Progenitor cell of endocrine pancreas (in vitro differentiated cells): Measurements from ENCODE around the gene CHRM4. TPM values are rescaled to one million over a fixed set of nuclear protein-coding genes. Genes with fewer than 3 reads are reported as not detected.

Source experiments
- DNase-seq: peaks from one replicate; pipeline ENCODE4 v3.0.0; 2021; ENCODE audit warnings: low spot score; ENCODE audit not compliant: unreplicated experiment
- H3K27ac Mint-ChIP-seq: 2 replicates; pipeline ENCODE4 v1.8.0; 2021; ENCODE audit warnings: mild to moderate bottlenecking, moderate library complexity, mixed read lengths
- H3K27me3 Mint-ChIP-seq: 2 replicates; pipeline ENCODE4 v1.8.0; 2021; ENCODE audit warnings: mixed read lengths
- H3K36me3 Mint-ChIP-seq: 2 replicates; pipeline ENCODE4 v1.8.0; 2022; ENCODE audit warnings: mixed read lengths; ENCODE audit not compliant: insufficient read depth
- H3K4me1 Mint-ChIP-seq: 2 replicates; pipeline ENCODE4 v1.8.0; 2021; ENCODE audit warnings: low read depth, mixed read lengths
- H3K4me3 Mint-ChIP-seq: 2 replicates; pipeline ENCODE4 v1.8.0; 2021; ENCODE audit warnings: low read depth, mild to moderate bottlenecking, moderate library complexity, mixed read lengths
- H3K9me3 Mint-ChIP-seq: 2 replicates; pipeline ENCODE4 v1.8.0; 2021; ENCODE audit warnings: low read depth, mixed read lengths
- total RNA-seq: library from RNA; stranded (reverse); gene quantifications from 2 replicates; pipeline ENCODE4 v1.2.1, GENCODE V29; 2021
- TF ChIP-seq, protein P1 (sequence below): fragments of 200-600 bp; sonication (generic); IDR thresholded peaks from one replicate; pipeline ENCODE4 v1.5.0; 2021; ENCODE audit warnings: antibody characterized with exemption, mild to moderate bottlenecking; ENCODE audit not compliant: unreplicated experiment

The CHRM4 gene
- total RNA-seq, 1 donor from 2014 or later, result 0.81 TPM

DNA sequence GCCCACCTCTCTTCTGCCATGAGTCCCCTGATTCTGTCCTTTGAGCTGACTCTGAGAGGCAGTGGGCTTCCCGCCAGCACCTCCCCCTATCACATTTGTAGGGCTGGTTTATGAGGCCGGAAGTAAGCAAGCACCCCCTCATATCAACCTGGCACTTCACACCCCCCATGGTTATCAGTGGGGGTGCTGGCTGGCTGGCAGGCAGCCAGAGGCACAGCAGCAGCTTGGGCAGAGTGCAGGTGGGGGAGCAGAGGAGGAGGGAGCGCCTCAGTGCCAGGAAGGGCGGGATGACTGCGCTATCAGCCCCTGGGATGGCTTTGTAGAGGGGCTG, 22.9 kb upstream of the CHRM4 start:
- Mint-ChIP-seq H3K9me3 (no peaks in the 10 kb centered on the region), H3K4me3 (no peak overlapping the region), H3K27ac (no peak overlapping the region), H3K27me3 (no peaks in the 10 kb centered on the region), H3K4me1 (no peaks in the 10 kb centered on the region), H3K36me3 (peaks cover 12% of the 10 kb centered on the region)
- TF ChIP-seq, protein P1, sequence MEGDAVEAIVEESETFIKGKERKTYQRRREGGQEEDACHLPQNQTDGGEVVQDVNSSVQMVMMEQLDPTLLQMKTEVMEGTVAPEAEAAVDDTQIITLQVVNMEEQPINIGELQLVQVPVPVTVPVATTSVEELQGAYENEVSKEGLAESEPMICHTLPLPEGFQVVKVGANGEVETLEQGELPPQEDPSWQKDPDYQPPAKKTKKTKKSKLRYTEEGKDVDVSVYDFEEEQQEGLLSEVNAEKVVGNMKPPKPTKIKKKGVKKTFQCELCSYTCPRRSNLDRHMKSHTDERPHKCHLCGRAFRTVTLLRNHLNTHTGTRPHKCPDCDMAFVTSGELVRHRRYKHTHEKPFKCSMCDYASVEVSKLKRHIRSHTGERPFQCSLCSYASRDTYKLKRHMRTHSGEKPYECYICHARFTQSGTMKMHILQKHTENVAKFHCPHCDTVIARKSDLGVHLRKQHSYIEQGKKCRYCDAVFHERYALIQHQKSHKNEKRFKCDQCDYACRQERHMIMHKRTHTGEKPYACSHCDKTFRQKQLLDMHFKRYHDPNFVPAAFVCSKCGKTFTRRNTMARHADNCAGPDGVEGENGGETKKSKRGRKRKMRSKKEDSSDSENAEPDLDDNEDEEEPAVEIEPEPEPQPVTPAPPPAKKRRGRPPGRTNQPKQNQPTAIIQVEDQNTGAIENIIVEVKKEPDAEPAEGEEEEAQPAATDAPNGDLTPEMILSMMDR, result no peak
- no peak for DNase-seq

GRCh38 chr11:46413760-46414465, 22.3 kb upstream of the CHRM4 start:
- Mint-ChIP-seq H3K4me3 (no peak overlapping the region), H3K27ac (no peak overlapping the region)

DNA sequence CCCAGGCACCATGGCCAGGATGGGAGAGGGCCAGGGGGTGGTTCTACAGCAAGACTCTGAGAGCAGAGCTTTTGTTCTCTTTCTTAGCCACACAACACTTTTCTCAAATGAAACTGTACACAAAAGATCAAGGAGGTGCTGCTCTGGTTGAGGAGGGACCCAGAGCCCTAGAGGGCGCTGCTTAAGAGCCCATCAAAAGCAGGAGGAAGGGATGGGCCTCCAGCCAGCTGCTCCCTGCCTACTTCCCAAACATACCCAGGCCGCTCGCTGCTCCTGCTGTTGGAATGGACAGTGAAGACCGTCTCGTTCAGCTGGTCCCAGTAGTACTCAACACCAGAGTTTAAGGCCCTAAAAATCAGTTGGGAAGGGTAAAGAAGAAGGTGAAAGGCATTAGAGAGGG, 18.4 kb upstream of the CHRM4 start:
- no peak for DNase-seq
- Mint-ChIP-seq H3K36me3 (peaks cover 12% of the 10 kb centered on the region), H3K9me3 (no peaks in the 10 kb centered on the region), H3K4me3 (no peak overlapping the region), H3K27me3 (no peaks in the 10 kb centered on the region), H3K27ac (no peak overlapping the region), H3K4me1 (no peaks in the 10 kb centered on the region)
- TF ChIP-seq, protein P1, result peak; percentile 21

More at GRCh38 chr11:46413760-46414465, 22.3 kb upstream of the CHRM4 start:
- peaks cover 12% of the 10 kb centered on the region for H3K36me3 Mint-ChIP-seq
- no peaks in the 10 kb centered on the region for H3K27me3 Mint-ChIP-seq
- no peak for DNase-seq
- no peaks in the 10 kb centered on the region for H3K9me3 Mint-ChIP-seq
- H3K4me1 Mint-ChIP-seq, result no peaks in the 10 kb centered on the region
- TF ChIP-seq, protein P1, result no peak

DNA sequence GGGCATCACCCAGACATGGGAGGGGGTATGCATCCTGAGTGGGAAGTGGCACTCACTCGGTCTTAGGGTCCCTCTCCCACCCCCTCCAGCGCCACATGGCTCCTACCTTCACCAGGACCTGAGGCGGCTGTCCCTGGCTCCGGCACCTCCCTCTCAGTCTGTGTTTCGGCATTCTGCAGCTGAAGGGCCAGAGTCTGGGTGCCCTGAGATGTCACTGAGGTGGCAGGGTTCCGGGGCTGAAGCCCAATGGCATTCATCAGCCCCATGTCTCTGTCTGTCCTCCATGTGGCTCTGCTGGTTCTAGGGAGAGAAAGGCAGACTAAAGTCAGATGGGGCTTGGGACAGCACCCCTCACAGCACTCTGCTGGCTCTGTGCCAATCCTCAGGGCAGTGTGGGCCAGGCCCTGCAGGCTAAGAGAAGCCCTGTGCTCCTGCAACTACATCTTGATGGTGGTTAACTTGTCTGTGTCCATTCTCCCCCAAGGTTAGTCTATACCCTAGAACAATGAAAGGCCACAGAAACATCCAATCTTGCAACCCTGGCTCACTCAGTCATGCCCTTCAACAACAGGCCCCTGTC, 16.9 kb upstream of the CHRM4 start:
- H3K9me3 Mint-ChIP-seq, result no peaks in the 10 kb centered on the region
- DNase-seq, result no peak
- H3K36me3 Mint-ChIP-seq, result peaks cover 9% of the 10 kb centered on the region
- H3K4me3 Mint-ChIP-seq, result no peak overlapping the region
- no peak overlapping the region for H3K27ac Mint-ChIP-seq
- TF ChIP-seq, protein P1, result no peak
- H3K4me1 Mint-ChIP-seq, result no peaks in the 10 kb centered on the region
- no peaks in the 10 kb centered on the region for H3K27me3 Mint-ChIP-seq

DNA sequence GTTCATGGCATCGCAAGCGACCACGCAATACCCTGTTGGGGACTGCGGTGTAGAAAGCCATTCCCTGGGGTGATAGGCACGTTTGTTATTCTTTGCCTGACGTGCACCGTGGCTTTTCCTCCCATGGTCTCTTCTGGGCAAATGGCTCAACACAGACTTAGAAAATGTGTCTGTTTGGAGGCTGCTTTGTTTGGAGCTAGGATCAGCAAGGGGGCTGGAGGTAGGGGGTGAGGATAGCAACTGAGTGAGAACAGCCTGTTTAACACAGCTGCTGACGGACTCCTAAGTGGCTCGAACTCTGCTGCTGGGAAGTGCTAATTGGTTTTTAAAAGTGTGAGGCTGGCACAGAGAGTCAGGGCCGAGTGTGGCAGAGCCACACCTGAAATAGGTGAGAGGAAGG, 16.1 kb upstream of the CHRM4 start:
- no peak overlapping the region for H3K4me3 Mint-ChIP-seq
- H3K27ac Mint-ChIP-seq, result peak overlapping the region; percentile 25
- H3K4me1 Mint-ChIP-seq, result no peaks in the 10 kb centered on the region
- H3K27me3 Mint-ChIP-seq, result no peaks in the 10 kb centered on the region
- DNase-seq, result no peak
- no peaks in the 10 kb centered on the region for H3K9me3 Mint-ChIP-seq
- H3K36me3 Mint-ChIP-seq, result peaks cover 11% of the 10 kb centered on the region
- TF ChIP-seq, protein P1, result no peak
